ENCODE data around the gene PAPPA2. TPM values are rescaled to one million over a fixed set of nuclear protein-coding genes. Genes with fewer than 3 reads are reported as not detected.
"Not testable (repeated sequence)": the region's sequence is repeated elsewhere in the genome, so short reads cannot be mapped to it uniquely, and the experiment has no call there.

PAPPA2 gene
- polyA plus RNA-seq, 1 donor = 1.4 TPM

DNA sequence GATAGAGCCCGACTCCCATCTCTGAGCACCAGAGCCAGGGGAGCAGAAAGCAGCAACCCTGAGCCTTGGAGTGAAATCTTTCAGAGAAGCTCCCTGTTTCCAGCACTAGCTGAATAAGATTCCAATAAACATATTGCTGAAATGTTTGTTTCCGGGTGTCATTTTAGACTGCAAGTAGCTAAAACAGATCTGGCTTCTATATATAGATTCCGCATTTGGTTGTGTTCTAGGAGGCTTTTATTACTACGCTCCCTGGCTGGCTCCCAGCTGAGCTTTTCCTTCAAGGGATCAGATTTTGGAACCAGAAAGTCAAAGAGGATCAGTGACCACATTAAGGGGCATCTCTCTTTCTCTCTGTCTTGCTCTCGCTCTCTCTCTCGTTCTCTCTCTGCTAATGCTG is 88.2 kb downstream of the PAPPA2 start:
- H3K4me1 ChIP-seq (ENCODE audit: control insufficient read depth, insufficient read depth, low read length) = no peaks in the 10 kb centered on the region
- no peaks in the 10 kb centered on the region for H3K9me3 ChIP-seq (ENCODE audit: control insufficient read depth, low read depth, low read length)
- WGBS (ENCODE audit: insufficient coverage, low lambda C conversion rate) = no CpG with 5 or more reads among the region's 6 CpGs
- no peak overlapping the region for H3K4me3 ChIP-seq (ENCODE audit: low read length)
- DNase-seq = no peak
- H3K27ac ChIP-seq (ENCODE audit: low read length) = no peak overlapping the region
- H3K27me3 ChIP-seq (ENCODE audit: control insufficient read depth, insufficient read depth, low read length) = peaks cover 23% of the 10 kb centered on the region
- no peaks in the 10 kb centered on the region for H3K36me3 ChIP-seq (ENCODE audit: control insufficient read depth, insufficient read depth, low read length)

DNA sequence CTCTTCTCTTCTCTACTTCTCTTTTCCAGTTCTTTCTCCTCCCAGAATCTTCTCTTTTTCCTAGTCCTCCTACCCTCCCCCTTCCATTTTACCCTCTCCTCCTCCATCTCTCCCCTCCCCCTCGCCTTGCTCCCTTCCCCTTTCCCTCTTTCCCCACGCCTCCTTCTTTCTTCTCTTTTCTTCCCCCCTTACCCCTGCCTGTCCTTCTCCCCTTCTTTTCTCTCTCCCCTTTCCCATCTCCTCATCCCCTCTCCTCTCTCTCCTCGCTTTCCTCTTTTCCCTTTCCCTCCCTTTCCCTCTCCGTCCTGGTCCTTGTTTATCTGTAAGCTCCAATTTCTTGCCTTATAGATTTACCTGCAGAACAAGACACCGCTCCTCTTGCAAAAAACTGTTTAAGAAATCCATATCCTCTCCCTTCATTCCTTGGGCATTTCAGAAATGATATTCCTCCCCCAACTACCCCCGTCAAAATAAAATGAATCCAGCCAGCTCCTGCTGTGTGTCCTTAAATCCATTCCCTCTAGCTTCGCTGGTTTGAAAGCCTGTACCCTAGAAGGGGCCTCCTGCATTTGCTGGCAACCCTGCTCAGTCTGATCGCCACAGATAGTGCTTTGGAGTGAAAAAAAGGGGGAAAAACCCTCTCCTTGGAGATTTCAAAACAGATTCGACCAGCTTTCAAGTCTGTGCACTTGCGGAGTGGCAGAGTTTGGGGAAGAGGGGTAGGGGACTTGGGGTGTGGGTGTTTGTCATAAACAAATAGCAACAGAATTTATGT is 89.4 kb downstream of the PAPPA2 start:
- 23% methylated on average over 5 of the region's 10 CpGs for WGBS (ENCODE audit: insufficient coverage, low lambda C conversion rate)
- H3K4me3 ChIP-seq (ENCODE audit: low read length) = no peak overlapping the region
- no peaks in the 10 kb centered on the region for H3K9me3 ChIP-seq (ENCODE audit: control insufficient read depth, low read depth, low read length)
- H3K4me1 ChIP-seq (ENCODE audit: control insufficient read depth, insufficient read depth, low read length) = no peaks in the 10 kb centered on the region
- H3K36me3 ChIP-seq (ENCODE audit: control insufficient read depth, insufficient read depth, low read length) = no peaks in the 10 kb centered on the region
- H3K27me3 ChIP-seq (ENCODE audit: control insufficient read depth, insufficient read depth, low read length) = peaks cover 26% of the 10 kb centered on the region
- no peak for DNase-seq
- H3K27ac ChIP-seq (ENCODE audit: low read length) = no peak overlapping the region

GRCh38 chr1:176552999-176553398 is 90.0 kb downstream of the PAPPA2 start:
- no peak overlapping the region for H3K4me3 ChIP-seq (ENCODE audit: low read length)
- no peaks in the 10 kb centered on the region for H3K9me3 ChIP-seq (ENCODE audit: control insufficient read depth, low read depth, low read length)
- no peaks in the 10 kb centered on the region for H3K36me3 ChIP-seq (ENCODE audit: control insufficient read depth, insufficient read depth, low read length)
- no peaks in the 10 kb centered on the region for H3K4me1 ChIP-seq (ENCODE audit: control insufficient read depth, insufficient read depth, low read length)
- no peak for DNase-seq
- peaks cover 29% of the 10 kb centered on the region for H3K27me3 ChIP-seq (ENCODE audit: control insufficient read depth, insufficient read depth, low read length)
- WGBS (ENCODE audit: insufficient coverage, low lambda C conversion rate) = no CpG with 5 or more reads among the region's 7 CpGs
- no peak overlapping the region for H3K27ac ChIP-seq (ENCODE audit: low read length)

DNA sequence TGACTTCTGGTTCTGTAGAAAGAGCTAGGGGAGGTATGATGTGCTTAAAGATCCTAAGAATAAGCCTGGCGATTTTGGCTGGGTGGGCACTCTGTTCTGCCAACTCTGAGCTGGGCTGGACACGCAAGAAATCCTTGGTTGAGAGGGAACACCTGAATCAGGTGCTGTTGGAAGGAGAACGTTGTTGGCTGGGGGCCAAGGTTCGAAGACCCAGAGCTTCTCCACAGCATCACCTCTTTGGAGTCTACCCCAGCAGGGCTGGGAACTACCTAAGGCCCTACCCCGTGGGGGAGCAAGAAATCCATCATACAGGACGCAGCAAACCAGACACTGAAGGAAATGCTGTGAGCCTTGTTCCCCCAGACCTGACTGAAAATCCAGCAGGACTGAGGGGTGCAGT is 93.3 kb downstream of the PAPPA2 start:
- WGBS (ENCODE audit: insufficient coverage, low lambda C conversion rate) = 100% methylated on average over 1 of the region's 6 CpGs
- H3K27ac ChIP-seq (ENCODE audit: low read length) = no peak overlapping the region
- no peaks in the 10 kb centered on the region for H3K36me3 ChIP-seq (ENCODE audit: control insufficient read depth, insufficient read depth, low read length)
- H3K4me1 ChIP-seq (ENCODE audit: control insufficient read depth, insufficient read depth, low read length) = no peaks in the 10 kb centered on the region
- H3K27me3 ChIP-seq (ENCODE audit: control insufficient read depth, insufficient read depth, low read length) = peaks cover 30% of the 10 kb centered on the region
- no peak for DNase-seq
- no peaks in the 10 kb centered on the region for H3K9me3 ChIP-seq (ENCODE audit: control insufficient read depth, low read depth, low read length)
- no peak overlapping the region for H3K4me3 ChIP-seq (ENCODE audit: low read length)

DNA sequence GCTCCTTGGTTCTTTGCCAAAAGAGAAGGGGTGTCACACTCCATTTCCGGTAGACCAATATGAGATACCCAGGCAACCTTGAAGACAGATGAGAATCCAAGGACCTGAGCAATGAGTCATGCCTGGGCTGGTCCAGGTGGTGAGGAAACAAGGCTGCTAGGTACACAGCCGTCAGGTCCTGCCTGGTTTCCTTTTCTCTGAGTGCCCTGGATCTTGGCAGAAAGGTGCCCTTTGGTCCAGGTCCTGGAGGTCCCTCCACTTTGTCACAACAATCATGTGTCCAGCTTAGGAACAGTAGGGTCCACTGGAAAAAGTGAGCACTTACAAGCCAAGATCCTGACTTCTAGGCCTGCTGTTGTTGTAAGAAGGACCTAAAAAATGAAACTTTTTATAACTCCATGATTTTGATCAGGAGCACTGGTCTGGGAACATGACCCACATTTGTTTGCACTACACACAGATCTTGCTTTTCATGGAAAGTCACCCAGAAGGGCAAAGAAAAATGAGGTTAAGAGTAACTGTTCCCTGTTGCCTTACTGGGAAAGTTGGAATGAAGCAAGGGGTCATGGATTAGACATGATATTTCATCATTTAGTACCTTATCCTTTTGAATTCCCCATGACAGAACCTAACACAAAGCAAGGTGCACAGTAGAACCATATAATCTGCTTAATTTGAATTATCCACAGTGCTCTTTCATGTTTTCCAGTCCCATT is 94.7 kb downstream of the PAPPA2 start:
- no CpG with 5 or more reads among the region's 2 CpGs for WGBS (ENCODE audit: insufficient coverage, low lambda C conversion rate)
- H3K4me1 ChIP-seq (ENCODE audit: control insufficient read depth, insufficient read depth, low read length) = no peaks in the 10 kb centered on the region
- no peak overlapping the region for H3K27ac ChIP-seq (ENCODE audit: low read length)
- DNase-seq = peak; percentile 4 to 9
- H3K4me3 ChIP-seq (ENCODE audit: low read length) = no peak overlapping the region
- peaks cover 27% of the 10 kb centered on the region for H3K27me3 ChIP-seq (ENCODE audit: control insufficient read depth, insufficient read depth, low read length)
- no peaks in the 10 kb centered on the region for H3K9me3 ChIP-seq (ENCODE audit: control insufficient read depth, low read depth, low read length)
- no peaks in the 10 kb centered on the region for H3K36me3 ChIP-seq (ENCODE audit: control insufficient read depth, insufficient read depth, low read length)

GRCh38 chr1:176558561-176558960 is 95.6 kb downstream of the PAPPA2 start:
- no peaks in the 10 kb centered on the region for H3K4me1 ChIP-seq (ENCODE audit: control insufficient read depth, insufficient read depth, low read length)
- H3K27ac ChIP-seq (ENCODE audit: low read length) = no peak overlapping the region
- no CpG with 5 or more reads among the region's 2 CpGs for WGBS (ENCODE audit: insufficient coverage, low lambda C conversion rate)
- H3K27me3 ChIP-seq (ENCODE audit: control insufficient read depth, insufficient read depth, low read length) = peaks cover 21% of the 10 kb centered on the region
- H3K36me3 ChIP-seq (ENCODE audit: control insufficient read depth, insufficient read depth, low read length) = no peaks in the 10 kb centered on the region
- no peak for DNase-seq
- no peaks in the 10 kb centered on the region for H3K9me3 ChIP-seq (ENCODE audit: control insufficient read depth, low read depth, low read length)
- no peak overlapping the region for H3K4me3 ChIP-seq (ENCODE audit: low read length)

DNA sequence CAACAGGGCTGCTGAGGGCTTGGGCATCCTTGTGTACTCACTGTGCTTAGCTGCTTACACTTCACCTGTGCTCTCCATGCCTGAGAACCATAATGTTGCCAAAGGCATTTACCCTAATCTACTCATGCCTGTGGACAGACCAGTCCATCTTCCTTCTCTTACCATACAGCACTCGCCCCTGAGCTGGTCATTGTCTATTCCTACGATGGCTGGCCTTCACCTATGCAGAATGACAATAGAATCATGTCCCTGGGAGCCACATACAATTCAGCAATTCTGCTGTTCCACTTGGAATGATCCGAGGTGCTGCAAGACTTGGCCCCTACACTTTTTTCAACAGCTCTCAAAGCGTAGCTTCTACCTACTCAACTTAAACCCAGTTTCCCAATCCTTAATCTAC is 96.5 kb downstream of the PAPPA2 start:
- Histone ChIP-seq H3K9me3 (ENCODE audit: control insufficient read depth, low read depth, low read length) (no peaks in the 10 kb centered on the region), H3K27me3 (ENCODE audit: control insufficient read depth, insufficient read depth, low read length) (peaks cover 15% of the 10 kb centered on the region), H3K4me1 (ENCODE audit: control insufficient read depth, insufficient read depth, low read length) (no peaks in the 10 kb centered on the region), H3K36me3 (ENCODE audit: control insufficient read depth, insufficient read depth, low read length) (no peaks in the 10 kb centered on the region), H3K4me3 (ENCODE audit: low read length) (no peak overlapping the region), H3K27ac (ENCODE audit: low read length) (no peak overlapping the region)
- no peak for DNase-seq
- WGBS (ENCODE audit: insufficient coverage, low lambda C conversion rate) = 0% methylated on average over 1 of the region's 4 CpGs

- H3K4me3 ChIP-seq (ENCODE audit: low read length) = no peak overlapping the region
- peak; percentile 33 to 48 for DNase-seq
- H3K27me3 ChIP-seq (ENCODE audit: control insufficient read depth, insufficient read depth, low read length) = peaks cover 15% of the 10 kb centered on the region
- no peaks in the 10 kb centered on the region for H3K9me3 ChIP-seq (ENCODE audit: control insufficient read depth, low read depth, low read length)
- WGBS (ENCODE audit: insufficient coverage, low lambda C conversion rate) = no CpG with 5 or more reads among the region's 5 CpGs
- H3K27ac ChIP-seq (ENCODE audit: low read length) = no peak overlapping the region
- no peaks in the 10 kb centered on the region for H3K4me1 ChIP-seq (ENCODE audit: control insufficient read depth, insufficient read depth, low read length)
- H3K36me3 ChIP-seq (ENCODE audit: control insufficient read depth, insufficient read depth, low read length) = no peaks in the 10 kb centered on the region
Measured at GRCh38 chr1:176559878-176560277, 96.9 kb downstream of the PAPPA2 start.

DNA sequence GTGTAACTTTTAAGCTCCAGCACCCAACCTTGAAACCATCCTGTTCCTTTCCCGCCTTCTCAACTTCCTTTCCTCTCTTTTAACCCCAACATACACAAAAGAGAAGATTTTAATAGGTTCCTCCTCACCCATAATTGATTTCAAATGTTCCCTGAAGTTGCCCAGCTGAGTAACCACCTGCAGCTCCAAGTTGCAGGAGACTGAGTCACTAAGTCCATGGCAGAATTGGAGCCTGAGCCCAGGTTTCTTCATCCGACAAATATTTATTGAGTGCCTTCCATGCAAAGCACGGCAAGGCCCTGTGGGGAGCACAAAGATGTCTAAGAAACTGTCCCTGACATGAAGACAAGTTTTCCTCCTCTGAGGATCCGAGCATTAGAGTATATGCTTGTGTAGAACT is 97.7 kb downstream of the PAPPA2 start:
- no peaks in the 10 kb centered on the region for H3K9me3 ChIP-seq (ENCODE audit: control insufficient read depth, low read depth, low read length)
- no peaks in the 10 kb centered on the region for H3K36me3 ChIP-seq (ENCODE audit: control insufficient read depth, insufficient read depth, low read length)
- 100% methylated on average over 1 of the region's 4 CpGs for WGBS (ENCODE audit: insufficient coverage, low lambda C conversion rate)
- H3K27ac ChIP-seq (ENCODE audit: low read length) = no peak overlapping the region
- no peak for DNase-seq
- H3K4me1 ChIP-seq (ENCODE audit: control insufficient read depth, insufficient read depth, low read length) = no peaks in the 10 kb centered on the region
- no peak overlapping the region for H3K4me3 ChIP-seq (ENCODE audit: low read length)
- H3K27me3 ChIP-seq (ENCODE audit: control insufficient read depth, insufficient read depth, low read length) = peaks cover 11% of the 10 kb centered on the region

DNA sequence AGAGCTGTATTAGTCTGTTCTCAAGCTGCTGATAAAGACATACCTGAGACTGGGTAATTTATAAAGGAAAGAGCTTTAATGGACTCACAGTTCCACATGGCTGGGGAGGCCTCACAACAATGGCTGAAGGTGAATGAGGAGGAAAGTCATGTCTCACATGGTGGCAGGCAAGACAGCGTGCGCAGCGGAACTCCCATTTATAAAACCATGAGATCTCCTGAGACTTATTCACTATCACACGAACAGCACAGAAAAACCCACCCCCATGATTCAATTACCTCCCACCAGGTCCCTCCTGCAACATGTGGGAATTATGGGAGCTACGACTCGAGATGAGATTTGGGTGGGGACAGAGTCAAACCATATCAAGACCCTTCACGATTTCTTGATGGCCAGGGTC is 98.8 kb downstream of the PAPPA2 start:
- H3K27ac ChIP-seq (ENCODE audit: low read length); H3K36me3 ChIP-seq (ENCODE audit: control insufficient read depth, insufficient read depth, low read length); H3K4me3 ChIP-seq (ENCODE audit: low read length); H3K27me3 ChIP-seq (ENCODE audit: control insufficient read depth, insufficient read depth, low read length); H3K9me3 ChIP-seq (ENCODE audit: control insufficient read depth, low read depth, low read length); H3K4me1 ChIP-seq (ENCODE audit: control insufficient read depth, insufficient read depth, low read length); DNase-seq: not testable (repeated sequence)
- WGBS (ENCODE audit: insufficient coverage, low lambda C conversion rate) = 100% methylated on average over 1 of the region's 7 CpGs

All from large intestine (tissue), 3 donors.